Liver (tissue), 9 donors: ENCODE results near the gene PAXX. TPM values are rescaled to one million over a fixed set of nuclear protein-coding genes. Genes with fewer than 3 reads are reported as not detected.
A peak's percentile ranks its signal among the peaks of the same experiment; 100 is the strongest.

Experiments used
- DNase-seq: peaks from one replicate; pipeline ENCODE4 v3.0.0-alpha.2; 2017; ENCODE audit warnings: low spot score
- H3K27ac ChIP-seq, 2 donors: one replicate each; pipeline ENCODE4 v1.7.0; 2013; ENCODE audit warnings: inconsistent platforms in 2 of 2, low read length in 2 of 2, control low read depth in 1 of 2, low read depth in 1 of 2, mild to moderate bottlenecking in 1 of 2
- H3K27me3 ChIP-seq, 4 donors: one replicate each; pipeline versions ENCODE4 v1.6.1 to v1.7.0; 2013; ENCODE audit warnings: low read length in 3 of 4, inconsistent platforms in 1 of 4, mild to moderate bottlenecking in 1 of 4, moderate library complexity in 1 of 4; ENCODE audit not compliant: control insufficient read depth in 4 of 4, insufficient read depth in 4 of 4
- H3K36me3 ChIP-seq, 4 donors: one replicate each; pipeline versions ENCODE4 v1.6.1 to v1.7.0; 2013; ENCODE audit warnings: low read length in 3 of 4, mild to moderate bottlenecking in 3 of 4, low read depth in 1 of 4, moderate library complexity in 1 of 4; ENCODE audit not compliant: control insufficient read depth in 4 of 4, insufficient read depth in 3 of 4
- H3K4me1 ChIP-seq, 4 donors: one replicate each; pipeline versions ENCODE4 v1.6.1 to v1.7.0; 2013; ENCODE audit warnings: low read length in 3 of 4, mild to moderate bottlenecking in 3 of 4, moderate library complexity in 1 of 4; ENCODE audit not compliant: control insufficient read depth in 4 of 4, insufficient read depth in 4 of 4
- H3K4me3 ChIP-seq, 3 donors: one replicate each; pipeline versions ENCODE4 v1.6.1 to v1.7.0; 2013; ENCODE audit warnings: low read length in 3 of 3, control low read depth in 1 of 3, low read depth in 1 of 3, mild to moderate bottlenecking in 1 of 3
- H3K9ac ChIP-seq, 2 donors: one replicate each; pipeline ENCODE4 v1.7.0; 2013; ENCODE audit warnings: low read length in 2 of 2, mild to moderate bottlenecking in 2 of 2, moderate library complexity in 2 of 2, control low read depth in 1 of 2, low read depth in 1 of 2
- H3K9me3 ChIP-seq, 4 donors: one replicate each; pipeline versions ENCODE4 v1.6.1 to v1.7.0; 2013; ENCODE audit warnings: low read length in 3 of 4; ENCODE audit not compliant: control insufficient read depth in 4 of 4
- EGR1 ChIP-seq, 2 donors: IDR thresholded peaks; 2 replicates each; pipeline ENCODE4 v1.6.1; 2016 to 2018; ENCODE audit warnings: antibody characterized with exemption in 2 of 2, low read depth in 2 of 2
- FOXA2 ChIP-seq: IDR thresholded peaks from 2 replicates; pipeline ENCODE4 v1.6.1; 2016; ENCODE audit warnings: antibody characterized with exemption
- HNF4A ChIP-seq, 2 donors: conservative IDR thresholded peaks; 2 replicates each; pipeline ENCODE4 v1.6.1; 2016; ENCODE audit warnings: antibody characterized with exemption in 2 of 2, mild to moderate bottlenecking in 2 of 2
- HNF4G ChIP-seq: IDR thresholded peaks from 2 replicates; pipeline ENCODE4 v1.6.1; 2016; ENCODE audit warnings: antibody characterized with exemption
- JUND ChIP-seq, 2 donors: IDR thresholded peaks; 2 replicates each; pipeline ENCODE4 v1.6.1; 2016; ENCODE audit warnings: antibody characterized with exemption in 2 of 2
- NR2F2 ChIP-seq: IDR thresholded peaks from 2 replicates; pipeline ENCODE4 v1.6.1; 2016; ENCODE audit warnings: antibody characterized with exemption
- RAD21 ChIP-seq, 2 donors: IDR thresholded peaks; 2 replicates each; pipeline ENCODE4 v1.6.1; 2016; ENCODE audit warnings: antibody characterized with exemption in 2 of 2, mild to moderate bottlenecking in 2 of 2
- RXRA ChIP-seq, 2 donors: IDR thresholded peaks; 2 replicates each; pipeline ENCODE4 v1.6.1; 2017 to 2018; ENCODE audit warnings: antibody characterized with exemption in 2 of 2, mild to moderate bottlenecking in 1 of 2
- SP1 ChIP-seq: IDR thresholded peaks from 2 replicates; pipeline ENCODE4 v1.6.1; 2018; ENCODE audit warnings: antibody characterized with exemption, mild to moderate bottlenecking
- TAF1 ChIP-seq: conservative IDR thresholded peaks from 2 replicates; pipeline ENCODE4 v1.6.1; 2016; ENCODE audit warnings: antibody characterized with exemption, mild to moderate bottlenecking
- WGBS: extraction: QIAGEN DNeasy Blood & Tissue Kit; methylation state at CpG from one replicate; pipeline ENCODE4 v1.1.7; 2013; 5-methylcytosine and 5-hydroxymethylcytosine counted together
- polyA plus RNA-seq, 2 donors: library from polyadenylated mRNA; stranded (reverse) in 1 of 2; unstranded in 1 of 2; fragments of 200-250 nt in 1 of 2; fragments of >200 nt in 1 of 2; fragmentation: Nextera tagmentation in 1 of 2; extraction: Ambion mirVana in 1 of 2; gene quantifications; one replicate each; pipeline versions ENCODE4 v1.2.1 to v1.2.3, GENCODE V29; 2013 to 2015
- total RNA-seq, 2 donors: library from RNA; depleted of rRNA; stranded (reverse); fragments of >200 nt; gene quantifications; one replicate each; pipeline ENCODE4 v1.2.3, GENCODE V29; 2014
- TF ChIP-seq, protein P1 (sequence below): IDR thresholded peaks from 2 replicates; pipeline ENCODE4 v1.6.1; 2016; ENCODE audit warnings: antibody characterized with exemption
- TF ChIP-seq, protein P2 (sequence below): fragments of 150-350 bp; IDR thresholded peaks from 2 replicates; pipeline ENCODE4 v1.5.1; 2017; ENCODE audit warnings: improper control_type of control experiment, low read depth, low read length; ENCODE audit not compliant: missing input control
- TF ChIP-seq, protein P3 (sequence below): IDR thresholded peaks from 2 replicates; pipeline ENCODE4 v1.6.1; 2016; ENCODE audit warnings: antibody characterized with exemption
- TF ChIP-seq, protein P4 (sequence below): IDR thresholded peaks from 2 replicates; pipeline ENCODE4 v1.6.1; 2016; ENCODE audit warnings: antibody characterized with exemption, mild to moderate bottlenecking
- donor health status: healthy.
- donor health status: healthy.
- donor health status: healthy.
- donor health status: healthy.
- donor health status: healthy.

The PAXX gene
- total and polyA plus RNA-seq, 4 donors, result 7.3 to 34.1 (median 19.2) TPM

DNA sequence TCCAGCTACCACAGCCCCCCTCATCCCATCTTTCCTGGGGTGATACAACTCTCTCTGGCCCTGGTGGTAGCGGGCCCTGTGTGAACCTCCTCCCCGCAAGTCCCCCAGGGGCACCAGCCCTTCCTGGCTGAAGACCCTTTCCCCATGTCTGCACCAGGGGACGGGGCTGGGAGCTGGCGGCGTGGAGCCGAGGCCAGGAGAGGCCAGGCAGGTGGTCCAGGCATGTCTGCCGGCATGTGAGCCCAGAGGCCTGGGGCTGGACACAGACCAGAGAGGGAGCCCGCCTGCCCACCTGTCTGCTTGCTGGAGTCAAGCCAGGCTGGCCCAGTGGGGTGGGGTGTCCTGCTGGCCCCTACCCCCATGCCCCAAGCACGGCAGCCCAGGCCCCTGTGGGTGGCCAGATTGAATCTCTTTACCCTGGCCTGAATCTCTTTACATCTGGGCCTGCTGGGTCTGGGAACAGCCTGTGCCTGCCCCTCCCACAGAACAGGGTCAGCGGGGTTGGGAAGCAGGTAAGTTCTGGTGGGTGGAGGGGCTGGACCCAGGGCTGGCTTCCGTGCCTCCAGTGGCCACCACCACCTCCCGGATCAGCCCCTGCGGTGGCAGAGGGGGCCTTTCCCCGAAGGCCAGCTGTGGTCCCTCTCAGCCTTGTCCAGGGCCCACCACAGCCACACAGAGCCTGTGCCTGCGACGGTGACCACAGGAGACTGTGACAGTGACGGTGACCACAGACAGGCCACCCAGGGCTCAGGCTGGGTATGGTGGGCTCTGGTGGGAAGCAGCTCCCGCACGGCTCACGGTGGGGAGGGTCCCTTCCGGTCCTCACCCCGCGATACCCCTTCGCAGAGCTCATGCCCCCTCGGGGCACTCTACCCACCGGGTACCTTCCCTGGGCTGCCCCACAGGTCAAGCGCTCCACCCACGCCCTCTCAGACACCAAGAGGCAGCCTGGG, 33.0 kb upstream of the PAXX start:
- no peaks in the 10 kb centered on the region for H3K36me3 ChIP-seq
- no peak overlapping the region for H3K27ac ChIP-seq
- no peak for DNase-seq
- H3K4me3 ChIP-seq, result no peak overlapping the region
- no peaks in the 10 kb centered on the region for H3K27me3 ChIP-seq
- H3K9me3 ChIP-seq, result no peaks in the 10 kb centered on the region
- 84% methylated on average over 28 of the region's 28 CpGs for WGBS
- no peaks in the 10 kb centered on the region for H3K4me1 ChIP-seq
- TF ChIP-seq HNF4A (conservative IDR thresholded peaks at IDR 0.05) (no peak), NR2F2 (no peak), FOXA2 (no peak), RXRA (IDR thresholded peaks at IDR 0.05) (no peak)
- TF ChIP-seq, protein P1, sequence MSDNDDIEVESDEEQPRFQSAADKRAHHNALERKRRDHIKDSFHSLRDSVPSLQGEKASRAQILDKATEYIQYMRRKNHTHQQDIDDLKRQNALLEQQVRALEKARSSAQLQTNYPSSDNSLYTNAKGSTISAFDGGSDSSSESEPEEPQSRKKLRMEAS, result no peak
- TF ChIP-seq, protein P2, sequence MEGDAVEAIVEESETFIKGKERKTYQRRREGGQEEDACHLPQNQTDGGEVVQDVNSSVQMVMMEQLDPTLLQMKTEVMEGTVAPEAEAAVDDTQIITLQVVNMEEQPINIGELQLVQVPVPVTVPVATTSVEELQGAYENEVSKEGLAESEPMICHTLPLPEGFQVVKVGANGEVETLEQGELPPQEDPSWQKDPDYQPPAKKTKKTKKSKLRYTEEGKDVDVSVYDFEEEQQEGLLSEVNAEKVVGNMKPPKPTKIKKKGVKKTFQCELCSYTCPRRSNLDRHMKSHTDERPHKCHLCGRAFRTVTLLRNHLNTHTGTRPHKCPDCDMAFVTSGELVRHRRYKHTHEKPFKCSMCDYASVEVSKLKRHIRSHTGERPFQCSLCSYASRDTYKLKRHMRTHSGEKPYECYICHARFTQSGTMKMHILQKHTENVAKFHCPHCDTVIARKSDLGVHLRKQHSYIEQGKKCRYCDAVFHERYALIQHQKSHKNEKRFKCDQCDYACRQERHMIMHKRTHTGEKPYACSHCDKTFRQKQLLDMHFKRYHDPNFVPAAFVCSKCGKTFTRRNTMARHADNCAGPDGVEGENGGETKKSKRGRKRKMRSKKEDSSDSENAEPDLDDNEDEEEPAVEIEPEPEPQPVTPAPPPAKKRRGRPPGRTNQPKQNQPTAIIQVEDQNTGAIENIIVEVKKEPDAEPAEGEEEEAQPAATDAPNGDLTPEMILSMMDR, result no peak
- no peak overlapping the region for H3K9ac ChIP-seq

DNA sequence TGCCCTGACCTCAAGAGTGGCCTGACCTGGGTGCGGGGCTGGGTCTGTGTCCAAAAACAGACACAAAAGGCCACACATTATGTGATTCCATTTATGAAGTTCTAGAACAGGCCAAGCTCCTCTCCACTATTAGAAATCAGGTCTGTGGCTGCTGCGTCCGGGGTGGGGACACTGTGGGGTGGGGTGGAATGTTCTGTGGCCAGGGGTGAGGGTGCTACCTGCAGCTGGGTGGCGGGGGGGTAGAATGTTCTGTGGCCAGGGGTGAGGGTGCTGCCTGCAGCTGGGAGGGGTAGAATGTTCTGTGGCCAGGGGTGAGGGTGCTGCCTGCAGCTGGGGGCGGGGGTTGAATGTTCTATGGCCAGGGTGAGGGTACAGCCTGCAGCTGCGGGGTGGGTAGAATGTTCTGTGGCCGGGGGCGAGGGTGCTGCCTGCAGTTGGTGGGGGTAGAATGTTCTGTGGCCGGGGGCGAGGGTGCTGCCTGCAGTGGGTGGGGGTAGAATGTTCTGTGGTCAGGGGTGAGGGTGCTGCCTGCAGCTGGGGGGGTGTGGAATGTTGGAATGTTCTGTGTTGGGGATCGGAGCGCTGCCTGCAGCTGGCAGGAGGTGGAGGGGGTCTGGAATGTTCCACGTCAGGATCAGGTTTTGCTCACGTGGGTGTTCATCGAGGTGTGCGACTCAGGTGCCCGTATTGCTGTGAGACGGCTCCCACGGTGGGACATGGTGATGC, 31.8 kb upstream of the PAXX start:
- Histone ChIP-seq H3K4me1 (no peaks in the 10 kb centered on the region), H3K36me3 (no peaks in the 10 kb centered on the region), H3K9ac (no peak overlapping the region), H3K9me3 (no peaks in the 10 kb centered on the region), H3K27ac (no peak overlapping the region), H3K4me3 (no peak overlapping the region), H3K27me3 (no peaks in the 10 kb centered on the region)
- DNase-seq, result no peak
- 81% methylated on average over 19 of the region's 19 CpGs for WGBS
- TF ChIP-seq, protein P3, sequence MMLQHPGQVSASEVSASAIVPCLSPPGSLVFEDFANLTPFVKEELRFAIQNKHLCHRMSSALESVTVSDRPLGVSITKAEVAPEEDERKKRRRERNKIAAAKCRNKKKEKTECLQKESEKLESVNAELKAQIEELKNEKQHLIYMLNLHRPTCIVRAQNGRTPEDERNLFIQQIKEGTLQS, result no peak
- no peak for TF ChIP-seq JUND (IDR thresholded peaks at IDR 0.05)
- TF ChIP-seq RXRA (IDR thresholded peaks at IDR 0.05), result no peak
- no peak for TF ChIP-seq RAD21 (IDR thresholded peaks at IDR 0.05)
- no peak for TF ChIP-seq SP1

DNA sequence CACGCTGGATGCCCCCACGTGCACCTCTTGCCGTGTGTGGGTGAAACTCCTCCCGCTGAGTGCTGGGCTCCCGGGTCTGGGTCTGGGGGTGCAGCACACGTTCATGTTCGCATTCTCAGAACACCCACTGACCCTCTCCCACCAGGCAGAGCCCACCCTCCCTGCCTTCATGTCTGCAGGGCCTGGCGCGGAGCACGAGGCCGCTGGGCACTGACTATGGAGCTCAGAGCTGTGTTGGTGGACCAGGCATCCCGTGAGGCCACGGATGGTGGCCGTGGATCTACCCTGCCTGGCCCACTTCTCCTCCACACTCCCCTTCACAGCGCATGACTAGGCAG, 31.3 kb upstream of the PAXX start:
- H3K4me3 ChIP-seq, result no peak overlapping the region
- no peak for TF ChIP-seq FOXA2
- TF ChIP-seq HNF4G, result no peak
- TF ChIP-seq JUND (IDR thresholded peaks at IDR 0.05), result no peak
- TF ChIP-seq EGR1 (IDR thresholded peaks at IDR 0.05; ENCODE audit: low read depth in 2 of 2), result no peak
- TF ChIP-seq RXRA (IDR thresholded peaks at IDR 0.05), result no peak
- TF ChIP-seq, protein P4, sequence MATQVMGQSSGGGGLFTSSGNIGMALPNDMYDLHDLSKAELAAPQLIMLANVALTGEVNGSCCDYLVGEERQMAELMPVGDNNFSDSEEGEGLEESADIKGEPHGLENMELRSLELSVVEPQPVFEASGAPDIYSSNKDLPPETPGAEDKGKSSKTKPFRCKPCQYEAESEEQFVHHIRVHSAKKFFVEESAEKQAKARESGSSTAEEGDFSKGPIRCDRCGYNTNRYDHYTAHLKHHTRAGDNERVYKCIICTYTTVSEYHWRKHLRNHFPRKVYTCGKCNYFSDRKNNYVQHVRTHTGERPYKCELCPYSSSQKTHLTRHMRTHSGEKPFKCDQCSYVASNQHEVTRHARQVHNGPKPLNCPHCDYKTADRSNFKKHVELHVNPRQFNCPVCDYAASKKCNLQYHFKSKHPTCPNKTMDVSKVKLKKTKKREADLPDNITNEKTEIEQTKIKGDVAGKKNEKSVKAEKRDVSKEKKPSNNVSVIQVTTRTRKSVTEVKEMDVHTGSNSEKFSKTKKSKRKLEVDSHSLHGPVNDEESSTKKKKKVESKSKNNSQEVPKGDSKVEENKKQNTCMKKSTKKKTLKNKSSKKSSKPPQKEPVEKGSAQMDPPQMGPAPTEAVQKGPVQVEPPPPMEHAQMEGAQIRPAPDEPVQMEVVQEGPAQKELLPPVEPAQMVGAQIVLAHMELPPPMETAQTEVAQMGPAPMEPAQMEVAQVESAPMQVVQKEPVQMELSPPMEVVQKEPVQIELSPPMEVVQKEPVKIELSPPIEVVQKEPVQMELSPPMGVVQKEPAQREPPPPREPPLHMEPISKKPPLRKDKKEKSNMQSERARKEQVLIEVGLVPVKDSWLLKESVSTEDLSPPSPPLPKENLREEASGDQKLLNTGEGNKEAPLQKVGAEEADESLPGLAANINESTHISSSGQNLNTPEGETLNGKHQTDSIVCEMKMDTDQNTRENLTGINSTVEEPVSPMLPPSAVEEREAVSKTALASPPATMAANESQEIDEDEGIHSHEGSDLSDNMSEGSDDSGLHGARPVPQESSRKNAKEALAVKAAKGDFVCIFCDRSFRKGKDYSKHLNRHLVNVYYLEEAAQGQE, result no peak
- no peak for TF ChIP-seq HNF4A (conservative IDR thresholded peaks at IDR 0.05)
- TF ChIP-seq TAF1, result no peak
- TF ChIP-seq, protein P3, result no peak
- H3K27me3 ChIP-seq, result no peaks in the 10 kb centered on the region
- no peaks in the 10 kb centered on the region for H3K4me1 ChIP-seq
- H3K9me3 ChIP-seq, result no peaks in the 10 kb centered on the region
- no peak overlapping the region for H3K9ac ChIP-seq
- no peak for DNase-seq
- 89% methylated on average over 15 of the region's 15 CpGs for WGBS
- no peaks in the 10 kb centered on the region for H3K36me3 ChIP-seq
- H3K27ac ChIP-seq, result peak overlapping the region in 1 of 2 donors; percentile 28
